ENCODE results near the gene ANK3. TPM values are rescaled to one million over a fixed set of nuclear protein-coding genes. Genes with fewer than 3 reads are reported as not detected.

The ANK3 gene
- total RNA-seq, 2 experiments from 2014 or later = 60.5 to 61.9 TPM

GRCh38 chr10:60410970-60411369, 21.3 kb upstream of the ANK3 start:
- no peaks in the 10 kb centered on the region for H3K27me3 Mint-ChIP-seq
- no peak for TF ChIP-seq CTCF (IDR thresholded peaks at IDR 0.05)
- no peaks in the 10 kb centered on the region for H3K4me1 Mint-ChIP-seq (ENCODE audit: low read depth)
- intact Hi-C loops (cut with DNase I, micrococcal nuclease) = no loop called here
- no peak overlapping the region for H3K4me3 ChIP-seq (ENCODE audit: low read length)
- no peak overlapping the region for H3K27ac ChIP-seq (ENCODE audit: low read depth in 1 of 2, low read length in 2 of 2)
- CTCF ChIA-PET = no interaction called here
- no peak for DNase-seq
- H3K27me3 ChIP-seq (ENCODE audit: control insufficient read depth in 1 of 2, insufficient read depth in 2 of 2, low read length in 2 of 2) = no peaks in the 10 kb centered on the region
- peaks cover 2% of the 10 kb centered on the region for H3K9me3 Mint-ChIP-seq
- H3K4me3 Mint-ChIP-seq = no peak overlapping the region
- H3K36me3 ChIP-seq (ENCODE audit: insufficient read depth, low read length) = no peaks in the 10 kb centered on the region
- H3K36me3 Mint-ChIP-seq (ENCODE audit: low read depth) = peaks cover 27% of the 10 kb centered on the region
- POLR2A ChIA-PET = no interaction called here
- H3K4me1 ChIP-seq (ENCODE audit: insufficient read depth, low read length) = no peaks in the 10 kb centered on the region
- no peaks in the 10 kb centered on the region for H3K9me3 ChIP-seq (ENCODE audit: control insufficient read depth in 1 of 2, insufficient read depth in 1 of 2, low read length in 2 of 2)
- ATAC-seq (ENCODE audit: poor library complexity) = no peak
- H3K27ac Mint-ChIP-seq = no peak overlapping the region

GRCh38 chr10:60409202-60409601, 19.5 kb upstream of the ANK3 start:
- Histone ChIP-seq H3K4me1 (ENCODE audit: insufficient read depth, low read length) (no peaks in the 10 kb centered on the region), H3K36me3 (ENCODE audit: insufficient read depth, low read length) (no peaks in the 10 kb centered on the region), H3K9me3 (ENCODE audit: control insufficient read depth in 1 of 2, insufficient read depth in 1 of 2, low read length in 2 of 2) (no peaks in the 10 kb centered on the region), H3K27me3 (ENCODE audit: control insufficient read depth in 1 of 2, insufficient read depth in 2 of 2, low read length in 2 of 2) (no peaks in the 10 kb centered on the region), H3K27ac (ENCODE audit: low read depth in 1 of 2, low read length in 2 of 2) (no peak overlapping the region), H3K4me3 (ENCODE audit: low read length) (no peak overlapping the region)
- H3K4me1 Mint-ChIP-seq (ENCODE audit: low read depth) = peaks cover 4% of the 10 kb centered on the region
- H3K27me3 Mint-ChIP-seq = no peaks in the 10 kb centered on the region
- intact Hi-C loops (cut with DNase I, micrococcal nuclease) = no loop called here
- peaks cover 4% of the 10 kb centered on the region for H3K9me3 Mint-ChIP-seq
- ChIA-PET POLR2A (interaction anchor here (0.6 kb wide), 1 partner anchor 49 kb away, joined by 3 read pairs; no protein-coding TSS in a partner anchor), CTCF (no interaction called here)
- DNase-seq (no peak), ATAC-seq (ENCODE audit: poor library complexity) (no peak)
- no peak overlapping the region for H3K4me3 Mint-ChIP-seq
- H3K27ac Mint-ChIP-seq = no peak overlapping the region
- TF ChIP-seq CTCF (IDR thresholded peaks at IDR 0.05) = no peak
- peaks cover 30% of the 10 kb centered on the region for H3K36me3 Mint-ChIP-seq (ENCODE audit: low read depth)

GRCh38 chr10:60406182-60406581, 16.5 kb upstream of the ANK3 start:
- Histone ChIP-seq H3K4me3 (ENCODE audit: low read length) (no peak overlapping the region), H3K4me1 (ENCODE audit: insufficient read depth, low read length) (no peaks in the 10 kb centered on the region), H3K27me3 (ENCODE audit: control insufficient read depth in 1 of 2, insufficient read depth in 2 of 2, low read length in 2 of 2) (no peaks in the 10 kb centered on the region), H3K27ac (ENCODE audit: low read depth in 1 of 2, low read length in 2 of 2) (no peak overlapping the region), H3K9me3 (ENCODE audit: control insufficient read depth in 1 of 2, insufficient read depth in 1 of 2, low read length in 2 of 2) (peaks cover 0 to 3% of the 10 kb centered on the region in 2 experiments), H3K36me3 (ENCODE audit: insufficient read depth, low read length) (no peaks in the 10 kb centered on the region)
- no peak for TF ChIP-seq CTCF (IDR thresholded peaks at IDR 0.05)
- no peak overlapping the region for H3K27ac Mint-ChIP-seq
- peaks cover 5% of the 10 kb centered on the region for H3K4me1 Mint-ChIP-seq (ENCODE audit: low read depth)
- POLR2A ChIA-PET = no interaction called here
- H3K4me3 Mint-ChIP-seq = no peak overlapping the region
- CTCF ChIA-PET = no interaction called here
- H3K36me3 Mint-ChIP-seq (ENCODE audit: low read depth) = peaks cover 31% of the 10 kb centered on the region
- H3K27me3 Mint-ChIP-seq = no peaks in the 10 kb centered on the region
- DNase-seq (no peak), ATAC-seq (ENCODE audit: poor library complexity) (no peak)
- intact Hi-C loops (cut with DNase I, micrococcal nuclease) = no loop called here
- H3K9me3 Mint-ChIP-seq = peaks cover 4% of the 10 kb centered on the region
